Activated CD8-positive, alpha-beta memory T cell treated with anti-CD3 and anti-CD28 coated beads, Interleukin-2, amount 10 ng/mL, durations not matched to agents 7 days and 5 days (primary cell): ENCODE data around the gene TBC1D1. TPM values are rescaled to one million over a fixed set of nuclear protein-coding genes. Genes with fewer than 3 reads are reported as not detected.

ENCODE experiments used
- ATAC-seq: fragments of 150-1000 bp; cut with Tn5 transposase; one replicate; pipeline ENCODE4 v1.10.0; 2021; ENCODE audit warnings: moderate library complexity
- CTCF ChIA-PET: fragments of 350-600 bp; sonication (Branson Sonifier 250); formaldehyde crosslinking; loops from one replicate; lab custom pipeline; 2021; ENCODE audit warnings: antibody characterized with exemption; lab: Charles Lee
- DNase-seq: peaks from one replicate; pipeline ENCODE4 v3.0.0-alpha.2; 2020
- H3K27ac Mint-ChIP-seq: one replicate; pipeline ENCODE4 v1.8.0; 2021; ENCODE audit warnings: mild to moderate bottlenecking, mixed read lengths
- H3K27me3 Mint-ChIP-seq: one replicate; pipeline ENCODE4 v1.8.0; 2021; ENCODE audit warnings: mixed read lengths
- H3K36me3 Mint-ChIP-seq: one replicate; pipeline ENCODE4 v1.8.0; 2021; ENCODE audit warnings: mild to moderate bottlenecking, mixed read lengths
- H3K4me1 Mint-ChIP-seq: one replicate; pipeline ENCODE4 v1.8.0; 2021; ENCODE audit warnings: mixed read lengths
- H3K4me3 Mint-ChIP-seq: one replicate; pipeline ENCODE4 v1.8.0; 2021; ENCODE audit warnings: mild to moderate bottlenecking, moderate library complexity, mixed read lengths
- H3K9me3 Mint-ChIP-seq: one replicate; pipeline ENCODE4 v1.8.0; 2022; ENCODE audit warnings: low read depth, mixed read lengths
- total RNA-seq, 2 experiments: library from RNA; stranded (reverse); gene quantifications; one replicate each; pipeline ENCODE4 v1.2.3, GENCODE V29; 2021

TBC1D1 gene
- total RNA-seq, 2 experiments from 2014 or later: 62.9 to 72.2 TPM

- Mint-ChIP-seq H3K4me1 (peaks cover 77% of the 10 kb centered on the region), H3K9me3 (no peaks in the 10 kb centered on the region), H3K27me3 (peaks cover 5% of the 10 kb centered on the region), H3K36me3 (peaks cover 67% of the 10 kb centered on the region), H3K4me3 (no peak overlapping the region), H3K27ac (no peak overlapping the region)
- no peak for DNase-seq
- CTCF ChIA-PET: interaction anchor here (1.0 to 4.5 kb wide), 6 partner anchors 15 to 185 kb away, joined by 3 to 30 read pairs (median 4); no protein-coding TSS in a partner anchor
- ATAC-seq: no peak
Measured at GRCh38 chr4:38133711-38134480, 243.0 kb downstream of the TBC1D1 start.

GRCh38 chr4:38135201-38135600, 244.3 kb downstream of the TBC1D1 start:
- CTCF ChIA-PET: interaction anchor here (1.4 to 4.5 kb wide), 3 partner anchors 20 to 66 kb away, joined by 3 to 30 read pairs (median 4); no protein-coding TSS in a partner anchor
- ATAC-seq (no peak), DNase-seq (no peak)
- no peaks in the 10 kb centered on the region for H3K9me3 Mint-ChIP-seq
- H3K4me1 Mint-ChIP-seq: peaks cover 65% of the 10 kb centered on the region
- H3K36me3 Mint-ChIP-seq: peaks cover 72% of the 10 kb centered on the region
- H3K27me3 Mint-ChIP-seq: peaks cover 5% of the 10 kb centered on the region
- no peak overlapping the region for H3K4me3 Mint-ChIP-seq
- no peak overlapping the region for H3K27ac Mint-ChIP-seq

GRCh38 chr4:38136604-38137003, 245.7 kb downstream of the TBC1D1 start:
- Mint-ChIP-seq H3K27me3 (peaks cover 5% of the 10 kb centered on the region), H3K36me3 (peaks cover 70% of the 10 kb centered on the region), H3K4me3 (no peak overlapping the region), H3K9me3 (no peaks in the 10 kb centered on the region), H3K4me1 (peaks cover 51% of the 10 kb centered on the region), H3K27ac (no peak overlapping the region)
- CTCF ChIA-PET: interaction anchor here (1.4 kb wide), 1 partner anchor 67 kb away, joined by 3 read pairs; no protein-coding TSS in a partner anchor
- ATAC-seq (no peak), DNase-seq (no peak)

GRCh38 chr4:38137080-38137479, 246.2 kb downstream of the TBC1D1 start:
- ATAC-seq (no peak), DNase-seq (no peak)
- H3K36me3 Mint-ChIP-seq: peaks cover 70% of the 10 kb centered on the region
- peaks cover 5% of the 10 kb centered on the region for H3K27me3 Mint-ChIP-seq
- H3K9me3 Mint-ChIP-seq: no peaks in the 10 kb centered on the region
- no peak overlapping the region for H3K4me3 Mint-ChIP-seq
- H3K4me1 Mint-ChIP-seq: peaks cover 46% of the 10 kb centered on the region
- CTCF ChIA-PET: interaction anchor here (0.6 kb wide), 1 partner anchor 45 kb away, joined by 3 read pairs; no protein-coding TSS in a partner anchor
- no peak overlapping the region for H3K27ac Mint-ChIP-seq

GRCh38 chr4:38138363-38138762, 247.5 kb downstream of the TBC1D1 start:
- peaks cover 4% of the 10 kb centered on the region for H3K27me3 Mint-ChIP-seq
- H3K27ac Mint-ChIP-seq: no peak overlapping the region
- CTCF ChIA-PET: no interaction called here
- no peaks in the 10 kb centered on the region for H3K9me3 Mint-ChIP-seq
- ATAC-seq (no peak), DNase-seq (no peak)
- H3K4me3 Mint-ChIP-seq: no peak overlapping the region
- H3K4me1 Mint-ChIP-seq: peaks cover 33% of the 10 kb centered on the region
- peaks cover 60% of the 10 kb centered on the region for H3K36me3 Mint-ChIP-seq

GRCh38 chr4:38139187-38139586, 248.3 kb downstream of the TBC1D1 start:
- CTCF ChIA-PET: no interaction called here
- peaks cover 25% of the 10 kb centered on the region for H3K4me1 Mint-ChIP-seq
- no peak overlapping the region for H3K27ac Mint-ChIP-seq
- no peaks in the 10 kb centered on the region for H3K27me3 Mint-ChIP-seq
- H3K4me3 Mint-ChIP-seq: no peak overlapping the region
- no peaks in the 10 kb centered on the region for H3K9me3 Mint-ChIP-seq
- H3K36me3 Mint-ChIP-seq: peaks cover 54% of the 10 kb centered on the region
- ATAC-seq (no peak), DNase-seq (no peak)

GRCh38 chr4:38140643-38141203, 249.8 kb downstream of the TBC1D1 start:
- CTCF ChIA-PET: interaction anchor here (1.4 kb wide), 1 partner anchor 12 kb away, joined by 4 read pairs; no protein-coding TSS in a partner anchor
- no peaks in the 10 kb centered on the region for H3K9me3 Mint-ChIP-seq
- DNase-seq (no peak), ATAC-seq (no peak)
- peaks cover 21% of the 10 kb centered on the region for H3K4me1 Mint-ChIP-seq
- H3K4me3 Mint-ChIP-seq: no peak overlapping the region
- H3K27me3 Mint-ChIP-seq: no peaks in the 10 kb centered on the region
- H3K36me3 Mint-ChIP-seq: peaks cover 42% of the 10 kb centered on the region
- H3K27ac Mint-ChIP-seq: no peak overlapping the region

GRCh38 chr4:38141808-38142500, 251.1 kb downstream of the TBC1D1 start:
- ATAC-seq (no peak), DNase-seq (no peak)
- Mint-ChIP-seq H3K4me3 (no peak overlapping the region), H3K27me3 (no peaks in the 10 kb centered on the region), H3K27ac (no peak overlapping the region), H3K4me1 (peaks cover 14% of the 10 kb centered on the region), H3K36me3 (peaks cover 34% of the 10 kb centered on the region), H3K9me3 (no peaks in the 10 kb centered on the region)
- CTCF ChIA-PET: no interaction called here

GRCh38 chr4:38144031-38144430, 253.1 kb downstream of the TBC1D1 start:
- H3K4me3 Mint-ChIP-seq: no peak overlapping the region
- H3K27ac Mint-ChIP-seq: no peak overlapping the region
- DNase-seq (no peak), ATAC-seq (no peak)
- CTCF ChIA-PET: interaction anchor here (1.4 kb wide), 1 partner anchor 13 kb away, joined by 3 read pairs; no protein-coding TSS in a partner anchor
- peaks cover 18% of the 10 kb centered on the region for H3K36me3 Mint-ChIP-seq
- no peaks in the 10 kb centered on the region for H3K4me1 Mint-ChIP-seq
- H3K27me3 Mint-ChIP-seq: no peaks in the 10 kb centered on the region
- no peaks in the 10 kb centered on the region for H3K9me3 Mint-ChIP-seq

GRCh38 chr4:38145033-38145678, 254.3 kb downstream of the TBC1D1 start:
- no peaks in the 10 kb centered on the region for H3K9me3 Mint-ChIP-seq
- no peak for ATAC-seq

GRCh38 chr4:38145741-38146140, 254.9 kb downstream of the TBC1D1 start:
- no peak overlapping the region for H3K27ac Mint-ChIP-seq
- no peak overlapping the region for H3K4me3 Mint-ChIP-seq
- H3K36me3 Mint-ChIP-seq: peaks cover 9% of the 10 kb centered on the region
- H3K4me1 Mint-ChIP-seq: no peaks in the 10 kb centered on the region
- DNase-seq (no peak), ATAC-seq (no peak)
- no peaks in the 10 kb centered on the region for H3K9me3 Mint-ChIP-seq
- H3K27me3 Mint-ChIP-seq: peaks cover 2% of the 10 kb centered on the region
- CTCF ChIA-PET: interaction anchor here (1.3 to 1.4 kb wide), 3 partner anchors 14 to 50 kb away, joined by 3 read pairs; no protein-coding TSS in a partner anchor

More at GRCh38 chr4:38145033-38145678, 254.3 kb downstream of the TBC1D1 start:
- CTCF ChIA-PET: interaction anchor here (1.3 to 1.4 kb wide), 3 partner anchors 14 to 50 kb away, joined by 3 read pairs; no protein-coding TSS in a partner anchor
- H3K4me1 Mint-ChIP-seq: no peaks in the 10 kb centered on the region
- peaks cover 2% of the 10 kb centered on the region for H3K27me3 Mint-ChIP-seq
- no peak for DNase-seq
- peaks cover 12% of the 10 kb centered on the region for H3K36me3 Mint-ChIP-seq
- H3K4me3 Mint-ChIP-seq: no peak overlapping the region
- no peak overlapping the region for H3K27ac Mint-ChIP-seq

GRCh38 chr4:38146383-38146782, 255.5 kb downstream of the TBC1D1 start:
- Mint-ChIP-seq H3K4me1 (no peaks in the 10 kb centered on the region), H3K4me3 (no peak overlapping the region), H3K27me3 (peaks cover 2% of the 10 kb centered on the region), H3K27ac (no peak overlapping the region), H3K36me3 (peaks cover 9% of the 10 kb centered on the region), H3K9me3 (no peaks in the 10 kb centered on the region)
- CTCF ChIA-PET: interaction anchor here (1.3 to 1.4 kb wide), 2 partner anchors 33 to 51 kb away, joined by 3 read pairs; no protein-coding TSS in a partner anchor
- DNase-seq (no peak), ATAC-seq (no peak)
